HepG2 (cell line): Measurements from ENCODE around the gene MEA1. TPM values are rescaled to one million over a fixed set of nuclear protein-coding genes. Genes with fewer than 3 reads are reported as not detected.

ENCODE experiments used
- ADNP ChIP-seq: sonication (generic); formaldehyde crosslinking; IDR thresholded peaks from 2 replicates; pipeline ENCODE4 v1.4.0; 2020; ENCODE audit warnings: missing genetic modification reagents
- TOPORS ChIP-seq: sonication (generic); formaldehyde crosslinking; IDR thresholded peaks from 2 replicates; pipeline ENCODE4 v1.8.0; 2023; ENCODE audit warnings: mild to moderate bottlenecking, missing genetic modification reagents
- ZFX ChIP-seq: sonication (generic); formaldehyde crosslinking; IDR thresholded peaks from 2 replicates; pipeline ENCODE4 v1.4.0; 2020; ENCODE audit warnings: mild to moderate bottlenecking, low read depth, missing genetic modification reagents, moderate library complexity
- ZMYM3 ChIP-seq: sonication (generic); formaldehyde crosslinking; IDR thresholded peaks from 2 replicates; pipeline ENCODE4 v1.5.1; 2020; ENCODE audit warnings: mild to moderate bottlenecking, missing genetic modification reagents
- ZNF260 ChIP-seq: sonication (generic); formaldehyde crosslinking; IDR thresholded peaks from 2 replicates; pipeline ENCODE4 v1.4.0; 2020; ENCODE audit warnings: missing genetic modification reagents, low read depth, mild to moderate bottlenecking, borderline replicate concordance
- ZNF510 ChIP-seq: sonication (generic); formaldehyde crosslinking; IDR thresholded peaks from 2 replicates; pipeline ENCODE4 v1.4.0; 2020; ENCODE audit warnings: low read depth, mild to moderate bottlenecking, missing genetic modification reagents
- ZNF570 ChIP-seq: sonication (generic); formaldehyde crosslinking; IDR thresholded peaks from 2 replicates; pipeline ENCODE4 v1.4.0; 2020; ENCODE audit warnings: mild to moderate bottlenecking, missing genetic modification reagents, borderline replicate concordance
- polyA plus RNA-seq, 8 experiments: library from polyadenylated mRNA; depleted of rRNA in 3 of 8; stranded (reverse) in 7 of 8; unstranded in 1 of 8; fragments of >200 nt; fragmentation: Illumina TruSeq in 4 of 8; extraction: Trizol in 4 of 8; gene quantifications; 2 replicates each; pipeline versions ENCODE4 v1.2.1 to v1.2.3, GENCODE V29; 2011 to 2016; ENCODE audit warnings: low read depth in 4 of 8, missing spikeins in 1 of 8, mixed read lengths in 1 of 8; ENCODE audit not compliant: insufficient read depth in 1 of 8
- total RNA-seq, 5 experiments: library from RNA; depleted of rRNA; stranded (reverse); fragments of >200 nt; fragmentation: Illumina TruSeq; extraction: Trizol; gene quantifications; 2 replicates each; pipeline ENCODE4 v1.2.3, GENCODE V29; 2016; ENCODE audit warnings: low read depth in 1 of 5
- TF ChIP-seq, protein P1 (sequence below): sonication (generic); formaldehyde crosslinking; IDR thresholded peaks from 2 replicates; pipeline ENCODE4 v1.5.0; 2020; ENCODE audit warnings: mild to moderate bottlenecking, missing genetic modification reagents, moderate library complexity
- TF ChIP-seq, protein P2 (sequence below): sonication (generic); formaldehyde crosslinking; IDR thresholded peaks from 2 replicates; pipeline ENCODE4 v1.4.0; 2020; ENCODE audit warnings: missing genetic modification reagents
- TF ChIP-seq, protein P3 (sequence below): sonication (generic); formaldehyde crosslinking; IDR thresholded peaks from 2 replicates; pipeline ENCODE4 v1.4.0; 2020; ENCODE audit warnings: mild to moderate bottlenecking, missing genetic modification reagents
- TF ChIP-seq, protein P4 (sequence below): sonication (generic); formaldehyde crosslinking; IDR thresholded peaks from 2 replicates; pipeline ENCODE4 v1.9.0; 2021; ENCODE audit warnings: mild to moderate bottlenecking, missing genetic modification reagents
- TF ChIP-seq, protein P5 (sequence below): sonication (generic); formaldehyde crosslinking; IDR thresholded peaks from 2 replicates; pipeline ENCODE4 v1.8.0; 2022; ENCODE audit warnings: missing genetic modification reagents, mild to moderate bottlenecking, borderline replicate concordance

The MEA1 gene
- total and polyA plus RNA-seq, 2 of the 13 experiments (the other 11 are each of a cell fraction or from before 2014, with no cell fraction given) = 75.6 to 86.2 TPM

DNA sequence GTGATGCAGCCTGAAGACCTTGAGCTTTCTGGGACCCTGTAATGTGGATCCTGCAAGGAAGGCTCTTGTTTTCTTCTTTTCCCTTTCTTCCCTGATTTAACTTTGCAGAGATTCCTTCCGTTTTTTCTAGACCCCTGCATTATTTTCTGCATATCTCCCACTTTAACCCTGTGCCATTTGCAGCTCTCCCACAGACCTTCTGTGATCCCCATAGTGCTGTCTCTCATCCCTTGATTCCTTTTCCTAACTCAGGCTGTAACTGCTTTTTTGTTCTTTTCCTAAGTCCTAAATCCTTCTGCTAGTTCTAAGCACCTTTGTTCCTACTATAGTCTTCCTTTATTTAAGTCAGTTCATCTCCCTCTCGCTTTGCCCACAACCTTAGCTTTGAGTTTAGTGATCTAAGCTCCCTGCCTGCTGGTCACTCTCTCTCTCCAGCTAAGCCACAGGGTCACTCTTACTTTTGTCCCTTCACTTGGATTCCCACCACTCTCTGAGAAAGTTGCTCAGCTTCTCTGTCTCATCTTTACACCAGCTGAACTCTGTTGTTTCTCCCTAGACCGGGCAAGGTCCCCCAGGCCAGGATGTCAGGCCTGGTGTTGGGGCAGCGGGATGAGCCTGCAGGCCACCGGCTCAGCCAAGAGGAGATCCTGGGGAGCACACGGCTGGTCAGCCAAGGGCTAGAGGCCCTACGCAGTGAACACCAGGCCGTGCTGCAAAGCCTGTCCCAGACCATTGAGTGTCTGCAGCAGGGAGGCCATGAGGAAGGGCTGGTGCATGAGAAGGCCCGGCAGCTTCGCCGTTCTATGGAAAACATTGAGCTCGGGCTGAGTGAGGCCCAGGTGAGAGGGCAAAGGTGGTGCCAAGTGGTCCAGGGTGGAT is 47.2 kb upstream of the MEA1 start (continued):
- TF ChIP-seq, protein P1, sequence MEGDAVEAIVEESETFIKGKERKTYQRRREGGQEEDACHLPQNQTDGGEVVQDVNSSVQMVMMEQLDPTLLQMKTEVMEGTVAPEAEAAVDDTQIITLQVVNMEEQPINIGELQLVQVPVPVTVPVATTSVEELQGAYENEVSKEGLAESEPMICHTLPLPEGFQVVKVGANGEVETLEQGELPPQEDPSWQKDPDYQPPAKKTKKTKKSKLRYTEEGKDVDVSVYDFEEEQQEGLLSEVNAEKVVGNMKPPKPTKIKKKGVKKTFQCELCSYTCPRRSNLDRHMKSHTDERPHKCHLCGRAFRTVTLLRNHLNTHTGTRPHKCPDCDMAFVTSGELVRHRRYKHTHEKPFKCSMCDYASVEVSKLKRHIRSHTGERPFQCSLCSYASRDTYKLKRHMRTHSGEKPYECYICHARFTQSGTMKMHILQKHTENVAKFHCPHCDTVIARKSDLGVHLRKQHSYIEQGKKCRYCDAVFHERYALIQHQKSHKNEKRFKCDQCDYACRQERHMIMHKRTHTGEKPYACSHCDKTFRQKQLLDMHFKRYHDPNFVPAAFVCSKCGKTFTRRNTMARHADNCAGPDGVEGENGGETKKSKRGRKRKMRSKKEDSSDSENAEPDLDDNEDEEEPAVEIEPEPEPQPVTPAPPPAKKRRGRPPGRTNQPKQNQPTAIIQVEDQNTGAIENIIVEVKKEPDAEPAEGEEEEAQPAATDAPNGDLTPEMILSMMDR (CRISPR knock-in tag) = no peak
- TF ChIP-seq, protein P2, sequence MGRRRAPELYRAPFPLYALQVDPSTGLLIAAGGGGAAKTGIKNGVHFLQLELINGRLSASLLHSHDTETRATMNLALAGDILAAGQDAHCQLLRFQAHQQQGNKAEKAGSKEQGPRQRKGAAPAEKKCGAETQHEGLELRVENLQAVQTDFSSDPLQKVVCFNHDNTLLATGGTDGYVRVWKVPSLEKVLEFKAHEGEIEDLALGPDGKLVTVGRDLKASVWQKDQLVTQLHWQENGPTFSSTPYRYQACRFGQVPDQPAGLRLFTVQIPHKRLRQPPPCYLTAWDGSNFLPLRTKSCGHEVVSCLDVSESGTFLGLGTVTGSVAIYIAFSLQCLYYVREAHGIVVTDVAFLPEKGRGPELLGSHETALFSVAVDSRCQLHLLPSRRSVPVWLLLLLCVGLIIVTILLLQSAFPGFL = no peak
- TF ChIP-seq ZNF510 (CRISPR knock-in tag) (no peak), ZMYM3 (CRISPR knock-in tag) (no peak), TOPORS (CRISPR knock-in tag) (peak; percentile 34), ADNP (CRISPR knock-in tag) (no peak), ZNF570 (CRISPR knock-in tag) (no peak), ZNF260 (CRISPR knock-in tag) (no peak), ZFX (peak; percentile 62)
- TF ChIP-seq, protein P3, sequence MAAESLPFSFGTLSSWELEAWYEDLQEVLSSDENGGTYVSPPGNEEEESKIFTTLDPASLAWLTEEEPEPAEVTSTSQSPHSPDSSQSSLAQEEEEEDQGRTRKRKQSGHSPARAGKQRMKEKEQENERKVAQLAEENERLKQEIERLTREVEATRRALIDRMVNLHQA = no peak
- TF ChIP-seq, protein P4, sequence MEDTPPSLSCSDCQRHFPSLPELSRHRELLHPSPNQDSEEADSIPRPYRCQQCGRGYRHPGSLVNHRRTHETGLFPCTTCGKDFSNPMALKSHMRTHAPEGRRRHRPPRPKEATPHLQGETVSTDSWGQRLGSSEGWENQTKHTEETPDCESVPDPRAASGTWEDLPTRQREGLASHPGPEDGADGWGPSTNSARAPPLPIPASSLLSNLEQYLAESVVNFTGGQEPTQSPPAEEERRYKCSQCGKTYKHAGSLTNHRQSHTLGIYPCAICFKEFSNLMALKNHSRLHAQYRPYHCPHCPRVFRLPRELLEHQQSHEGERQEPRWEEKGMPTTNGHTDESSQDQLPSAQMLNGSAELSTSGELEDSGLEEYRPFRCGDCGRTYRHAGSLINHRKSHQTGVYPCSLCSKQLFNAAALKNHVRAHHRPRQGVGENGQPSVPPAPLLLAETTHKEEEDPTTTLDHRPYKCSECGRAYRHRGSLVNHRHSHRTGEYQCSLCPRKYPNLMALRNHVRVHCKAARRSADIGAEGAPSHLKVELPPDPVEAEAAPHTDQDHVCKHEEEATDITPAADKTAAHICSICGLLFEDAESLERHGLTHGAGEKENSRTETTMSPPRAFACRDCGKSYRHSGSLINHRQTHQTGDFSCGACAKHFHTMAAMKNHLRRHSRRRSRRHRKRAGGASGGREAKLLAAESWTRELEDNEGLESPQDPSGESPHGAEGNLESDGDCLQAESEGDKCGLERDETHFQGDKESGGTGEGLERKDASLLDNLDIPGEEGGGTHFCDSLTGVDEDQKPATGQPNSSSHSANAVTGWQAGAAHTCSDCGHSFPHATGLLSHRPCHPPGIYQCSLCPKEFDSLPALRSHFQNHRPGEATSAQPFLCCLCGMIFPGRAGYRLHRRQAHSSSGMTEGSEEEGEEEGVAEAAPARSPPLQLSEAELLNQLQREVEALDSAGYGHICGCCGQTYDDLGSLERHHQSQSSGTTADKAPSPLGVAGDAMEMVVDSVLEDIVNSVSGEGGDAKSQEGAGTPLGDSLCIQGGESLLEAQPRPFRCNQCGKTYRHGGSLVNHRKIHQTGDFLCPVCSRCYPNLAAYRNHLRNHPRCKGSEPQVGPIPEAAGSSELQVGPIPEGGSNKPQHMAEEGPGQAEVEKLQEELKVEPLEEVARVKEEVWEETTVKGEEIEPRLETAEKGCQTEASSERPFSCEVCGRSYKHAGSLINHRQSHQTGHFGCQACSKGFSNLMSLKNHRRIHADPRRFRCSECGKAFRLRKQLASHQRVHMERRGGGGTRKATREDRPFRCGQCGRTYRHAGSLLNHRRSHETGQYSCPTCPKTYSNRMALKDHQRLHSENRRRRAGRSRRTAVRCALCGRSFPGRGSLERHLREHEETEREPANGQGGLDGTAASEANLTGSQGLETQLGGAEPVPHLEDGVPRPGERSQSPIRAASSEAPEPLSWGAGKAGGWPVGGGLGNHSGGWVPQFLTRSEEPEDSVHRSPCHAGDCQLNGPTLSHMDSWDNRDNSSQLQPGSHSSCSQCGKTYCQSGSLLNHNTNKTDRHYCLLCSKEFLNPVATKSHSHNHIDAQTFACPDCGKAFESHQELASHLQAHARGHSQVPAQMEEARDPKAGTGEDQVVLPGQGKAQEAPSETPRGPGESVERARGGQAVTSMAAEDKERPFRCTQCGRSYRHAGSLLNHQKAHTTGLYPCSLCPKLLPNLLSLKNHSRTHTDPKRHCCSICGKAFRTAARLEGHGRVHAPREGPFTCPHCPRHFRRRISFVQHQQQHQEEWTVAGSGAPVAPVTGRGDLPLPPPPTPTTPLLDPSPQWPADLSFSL (CRISPR knock-in tag) = no peak
- TF ChIP-seq, protein P5, sequence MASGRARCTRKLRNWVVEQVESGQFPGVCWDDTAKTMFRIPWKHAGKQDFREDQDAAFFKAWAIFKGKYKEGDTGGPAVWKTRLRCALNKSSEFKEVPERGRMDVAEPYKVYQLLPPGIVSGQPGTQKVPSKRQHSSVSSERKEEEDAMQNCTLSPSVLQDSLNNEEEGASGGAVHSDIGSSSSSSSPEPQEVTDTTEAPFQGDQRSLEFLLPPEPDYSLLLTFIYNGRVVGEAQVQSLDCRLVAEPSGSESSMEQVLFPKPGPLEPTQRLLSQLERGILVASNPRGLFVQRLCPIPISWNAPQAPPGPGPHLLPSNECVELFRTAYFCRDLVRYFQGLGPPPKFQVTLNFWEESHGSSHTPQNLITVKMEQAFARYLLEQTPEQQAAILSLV (CRISPR knock-in tag) = no peak
